NK-92 treated with Interleukin-12 subunit alpha and Interleukin-12 subunit beta, amount 100 ng/mL, for 24 hours (cell line): ENCODE results near the gene RNF8.
"Not testable (repeated sequence)": the region's sequence is repeated elsewhere in the genome, so short reads cannot be mapped to it uniquely, and the experiment has no call there.

Source experiments
- DNase-seq: peaks from one replicate; lab custom pipeline; 2025; lab: John Stamatoyannopoulos, UW

The RNF8 gene

GRCh38 chr6:37321516-37322415, 32.0 kb upstream of the RNF8 start:
- no peak for DNase-seq

GRCh38 chr6:37323580-37323979, 30.2 kb upstream of the RNF8 start:
- no peak for DNase-seq

GRCh38 chr6:37324131-37325033, 29.4 kb upstream of the RNF8 start:
- no peak for DNase-seq

GRCh38 chr6:37330345-37330744, 23.4 kb upstream of the RNF8 start:
- DNase-seq, result not testable (repeated sequence)

GRCh38 chr6:37331047-37331446, 22.7 kb upstream of the RNF8 start:
- DNase-seq, result no peak

- DNase-seq, result no peak
These were observed 20.9 kb upstream of the RNF8 start for GRCh38 chr6:37332894-37333293.

- DNase-seq, result no peak
These were observed 19.7 kb upstream of the RNF8 start for GRCh38 chr6:37334047-37334446.

GRCh38 chr6:37338317-37338716, 15.5 kb upstream of the RNF8 start:
- not testable (repeated sequence) for DNase-seq

- no peak for DNase-seq
These were observed 15.0 kb upstream of the RNF8 start for GRCh38 chr6:37338745-37339255.

- no peak for DNase-seq
These were observed 13.8 kb upstream of the RNF8 start for GRCh38 chr6:37339741-37340638.

GRCh38 chr6:37340639-37340943, 13.2 kb upstream of the RNF8 start:
- DNase-seq, result no peak

GRCh38 chr6:37343248-37343647, 10.5 kb upstream of the RNF8 start:
- DNase-seq, result no peak

- no peak for DNase-seq
These were observed 9.5 kb upstream of the RNF8 start for GRCh38 chr6:37344308-37344707.

- not testable (repeated sequence) for DNase-seq
These were observed 8.0 kb upstream of the RNF8 start for GRCh38 chr6:37345804-37346203.

- DNase-seq, result no peak
These were observed 6.6 kb upstream of the RNF8 start for GRCh38 chr6:37347177-37347576.

GRCh38 chr6:37347670-37348111, 6.1 kb upstream of the RNF8 start:
- no peak for DNase-seq

- DNase-seq, result no peak
These were observed 2.8 kb upstream of the RNF8 start for GRCh38 chr6:37351027-37351426.

GRCh38 chr6:37352384-37352783, 1.4 kb upstream of the RNF8 start:
- DNase-seq, result no peak

- no peak for DNase-seq
These were observed 972 bp downstream of the RNF8 start for GRCh38 chr6:37354526-37355384.

GRCh38 chr6:37357288-37357687, 3.5 kb downstream of the RNF8 start:
- DNase-seq, result no peak

- no peak for DNase-seq
These were observed 4.1 kb downstream of the RNF8 start for GRCh38 chr6:37357860-37358259.
